ENCODE data around the gene FCER1G.
"Not testable (repeated sequence)": the region's sequence is repeated elsewhere in the genome, so short reads cannot be mapped to it uniquely, and the experiment has no call there.

FCER1G gene

DNA sequence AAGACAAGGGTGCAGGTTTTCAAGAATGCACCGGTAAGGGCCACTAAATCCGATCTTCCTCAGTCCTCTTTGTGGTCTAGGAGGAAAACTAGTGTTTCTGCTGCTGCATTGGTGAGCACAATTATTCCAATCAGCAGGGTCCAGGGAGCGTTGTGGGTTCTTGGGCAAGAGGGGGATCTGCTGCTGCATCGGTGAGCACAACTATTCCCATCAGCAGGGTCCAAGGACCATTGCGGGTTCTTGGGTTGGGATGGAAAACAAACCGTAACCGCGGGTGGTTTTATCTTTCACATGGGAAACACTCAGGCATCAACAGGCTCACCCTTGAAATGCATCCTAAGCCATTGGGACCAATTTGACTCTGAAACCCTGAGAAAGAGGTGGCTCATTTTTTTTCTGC, 36.5 kb downstream of the FCER1G start:
- Histone ChIP-seq H4K20me1 (ENCODE audit: insufficient read depth, low read length) (no peaks in the 10 kb centered on the region), H3K27ac (ENCODE audit: low read depth, low read length, poor library complexity, severe bottlenecking) (no peak overlapping the region), H3K9me2 (ENCODE audit: low read depth, low read length) (no peaks in the 10 kb centered on the region), H3K9ac (ENCODE audit: low read length) (no peak overlapping the region), H3K4me2 (ENCODE audit: low read length) (no peak overlapping the region), H3K4me1 (ENCODE audit: insufficient read depth, low read length, severe bottlenecking) (no peaks in the 10 kb centered on the region), H3K9me3 (ENCODE audit: low read length) (no peaks in the 10 kb centered on the region), H3K27me3 (ENCODE audit: insufficient read depth, low read length) (peaks cover 6% of the 10 kb centered on the region; the same call in 1 of the 2 replicates), H3K36me3 (ENCODE audit: insufficient read depth, low read length) (no peaks in the 10 kb centered on the region), H3K4me3 (ENCODE audit: low read depth, low read length, poor library complexity, severe bottlenecking) (no peak overlapping the region), H3F3A (ENCODE audit: insufficient read depth, low read length) (no peaks in the 10 kb centered on the region), H3K79me2 (ENCODE audit: insufficient read depth, low read length) (no peaks in the 10 kb centered on the region), H2AFZ (ENCODE audit: low read length) (no peak overlapping the region)
- TF ChIP-seq, protein P1, sequence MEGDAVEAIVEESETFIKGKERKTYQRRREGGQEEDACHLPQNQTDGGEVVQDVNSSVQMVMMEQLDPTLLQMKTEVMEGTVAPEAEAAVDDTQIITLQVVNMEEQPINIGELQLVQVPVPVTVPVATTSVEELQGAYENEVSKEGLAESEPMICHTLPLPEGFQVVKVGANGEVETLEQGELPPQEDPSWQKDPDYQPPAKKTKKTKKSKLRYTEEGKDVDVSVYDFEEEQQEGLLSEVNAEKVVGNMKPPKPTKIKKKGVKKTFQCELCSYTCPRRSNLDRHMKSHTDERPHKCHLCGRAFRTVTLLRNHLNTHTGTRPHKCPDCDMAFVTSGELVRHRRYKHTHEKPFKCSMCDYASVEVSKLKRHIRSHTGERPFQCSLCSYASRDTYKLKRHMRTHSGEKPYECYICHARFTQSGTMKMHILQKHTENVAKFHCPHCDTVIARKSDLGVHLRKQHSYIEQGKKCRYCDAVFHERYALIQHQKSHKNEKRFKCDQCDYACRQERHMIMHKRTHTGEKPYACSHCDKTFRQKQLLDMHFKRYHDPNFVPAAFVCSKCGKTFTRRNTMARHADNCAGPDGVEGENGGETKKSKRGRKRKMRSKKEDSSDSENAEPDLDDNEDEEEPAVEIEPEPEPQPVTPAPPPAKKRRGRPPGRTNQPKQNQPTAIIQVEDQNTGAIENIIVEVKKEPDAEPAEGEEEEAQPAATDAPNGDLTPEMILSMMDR (IDR thresholded peaks at IDR 0.05; ENCODE audit: low read length), result no peak
- no peak for TF ChIP-seq EZH2 (IDR thresholded peaks at IDR 0.05; ENCODE audit: borderline replicate concordance, low read length)

DNA sequence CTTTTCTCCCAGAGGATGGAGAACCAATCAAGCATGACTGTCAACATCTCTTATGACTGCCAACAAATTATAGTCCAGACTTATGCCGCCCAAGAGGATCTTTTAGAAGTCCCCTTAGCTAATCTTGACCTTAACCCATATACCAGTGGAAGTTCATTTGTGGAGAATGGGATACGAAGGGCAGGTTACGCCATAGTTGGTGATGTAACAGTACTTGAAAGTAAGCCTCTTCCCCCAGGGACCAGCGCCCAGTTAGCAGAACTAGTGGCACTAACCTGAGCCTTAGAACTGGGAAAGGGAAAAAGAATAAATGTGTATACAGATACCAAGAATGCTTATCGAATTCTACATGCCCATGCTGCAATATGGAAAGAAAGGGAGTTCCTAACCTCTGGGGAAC, 40.2 kb downstream of the FCER1G start:
- H4K20me1 ChIP-seq (ENCODE audit: insufficient read depth, low read length); H3K4me2 ChIP-seq (ENCODE audit: low read length); H2AFZ ChIP-seq (ENCODE audit: low read length); H3K9me3 ChIP-seq (ENCODE audit: low read length); H3K9ac ChIP-seq (ENCODE audit: low read length); H3K27ac ChIP-seq (ENCODE audit: low read depth, low read length, poor library complexity, severe bottlenecking); H3K79me2 ChIP-seq (ENCODE audit: insufficient read depth, low read length); H3K4me3 ChIP-seq (ENCODE audit: low read depth, low read length, poor library complexity, severe bottlenecking); H3K36me3 ChIP-seq (ENCODE audit: insufficient read depth, low read length); H3F3A ChIP-seq (ENCODE audit: insufficient read depth, low read length); H3K9me2 ChIP-seq (ENCODE audit: low read depth, low read length); H3K27me3 ChIP-seq (ENCODE audit: insufficient read depth, low read length): not testable (repeated sequence)
- H3K4me1 ChIP-seq (ENCODE audit: insufficient read depth, low read length, severe bottlenecking), result peaks cover 13% of the 10 kb centered on the region

DNA sequence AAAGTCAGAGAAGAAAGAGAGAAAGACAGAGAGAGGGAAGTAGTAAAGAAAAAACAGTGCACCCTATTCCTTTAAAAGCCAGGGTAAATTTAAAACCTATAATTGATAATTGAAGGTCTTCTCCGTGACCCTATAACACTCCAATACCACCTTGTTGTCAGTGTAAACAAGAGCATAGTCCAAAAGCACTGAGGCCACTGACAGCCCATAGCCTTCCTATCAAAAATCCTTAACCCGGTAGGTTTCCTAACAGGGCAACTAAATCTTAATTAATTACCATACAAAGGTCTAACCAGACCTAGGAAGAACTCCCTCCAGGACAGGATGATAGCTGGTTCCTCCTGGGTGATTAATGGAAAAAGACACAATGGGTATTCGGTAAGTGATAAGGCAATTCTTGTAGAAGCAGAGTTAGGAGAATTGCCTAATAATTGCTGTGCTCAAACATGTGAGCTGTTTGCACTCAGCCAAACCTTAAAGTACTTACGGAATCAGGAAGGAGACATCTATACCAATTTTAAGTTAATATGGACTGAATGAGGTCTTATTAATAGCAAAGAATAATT, 40.9 kb downstream of the FCER1G start:
- H3K79me2 ChIP-seq (ENCODE audit: insufficient read depth, low read length); H3K4me3 ChIP-seq (ENCODE audit: low read depth, low read length, poor library complexity, severe bottlenecking); H4K20me1 ChIP-seq (ENCODE audit: insufficient read depth, low read length); H3K27me3 ChIP-seq (ENCODE audit: insufficient read depth, low read length); H3K4me2 ChIP-seq (ENCODE audit: low read length); H3F3A ChIP-seq (ENCODE audit: insufficient read depth, low read length); H3K9me3 ChIP-seq (ENCODE audit: low read length); H3K36me3 ChIP-seq (ENCODE audit: insufficient read depth, low read length); H3K27ac ChIP-seq (ENCODE audit: low read depth, low read length, poor library complexity, severe bottlenecking); H3K9ac ChIP-seq (ENCODE audit: low read length); H2AFZ ChIP-seq (ENCODE audit: low read length); H3K9me2 ChIP-seq (ENCODE audit: low read depth, low read length): not testable (repeated sequence)
- H3K4me1 ChIP-seq (ENCODE audit: insufficient read depth, low read length, severe bottlenecking), result peaks cover 20% of the 10 kb centered on the region

DNA sequence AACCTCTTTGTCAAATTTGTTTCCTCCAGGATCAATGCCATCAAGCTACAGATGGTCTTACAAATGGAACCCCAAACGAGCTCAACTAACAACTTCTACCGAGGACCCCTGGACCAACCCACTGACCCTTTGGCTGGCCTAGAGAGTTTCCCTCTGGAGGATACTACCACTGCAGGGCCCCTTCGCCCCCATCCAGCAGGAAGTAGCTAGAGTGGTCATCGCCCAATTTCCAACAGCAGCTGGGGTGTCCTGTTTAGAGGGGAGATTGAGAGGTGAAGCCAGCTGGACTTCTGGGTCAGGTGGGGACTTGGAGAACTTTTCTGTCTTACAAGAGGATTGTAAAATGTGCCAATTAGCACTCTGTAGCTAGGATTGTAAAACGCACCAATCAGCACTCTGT, 42.0 kb downstream of the FCER1G start:
- not testable (repeated sequence) for H3K9ac ChIP-seq (ENCODE audit: low read length); H4K20me1 ChIP-seq (ENCODE audit: insufficient read depth, low read length); H3K27ac ChIP-seq (ENCODE audit: low read depth, low read length, poor library complexity, severe bottlenecking); H3K4me2 ChIP-seq (ENCODE audit: low read length); H3F3A ChIP-seq (ENCODE audit: insufficient read depth, low read length); H3K79me2 ChIP-seq (ENCODE audit: insufficient read depth, low read length); H3K36me3 ChIP-seq (ENCODE audit: insufficient read depth, low read length); H3K9me3 ChIP-seq (ENCODE audit: low read length); H2AFZ ChIP-seq (ENCODE audit: low read length); H3K4me3 ChIP-seq (ENCODE audit: low read depth, low read length, poor library complexity, severe bottlenecking); H3K9me2 ChIP-seq (ENCODE audit: low read depth, low read length)
- Histone ChIP-seq H3K4me1 (ENCODE audit: insufficient read depth, low read length, severe bottlenecking) (peaks cover 30% of the 10 kb centered on the region), H3K27me3 (ENCODE audit: insufficient read depth, low read length) (peaks cover 12% of the 10 kb centered on the region)
